ENCODE measurements around the gene CCDC183. TPM values are rescaled to one million over a fixed set of nuclear protein-coding genes. Genes with fewer than 3 reads are reported as not detected.
"Not testable (repeated sequence)": the region's sequence is repeated elsewhere in the genome, so short reads cannot be mapped to it uniquely, and the experiment has no call there.

The CCDC183 gene
- polyA plus RNA-seq: 0.78 TPM

GRCh38 chr9:136796238-136796774, at the start of gene CCDC183:
Gene CCDC183 (plus strand): TSS chr9:136796338. CDS start chr9:136796398, 60 bp downstream.
- H3K36me3 Mint-ChIP-seq: no peaks in the 10 kb centered on the region
- peaks cover 6 to 25% (median 11%) of the 10 kb centered on the region in 3 donors for H3K4me1 Mint-ChIP-seq
- peak within 1 kb of the TSS in 2 of 3 donors; percentile 5 to 79 for H3K27ac Mint-ChIP-seq
- no peaks in the 10 kb centered on the region for H3K9me3 Mint-ChIP-seq
- peak within 1 kb of the TSS in 2 of 4 donors; percentile 14 to 75 for H3K4me3 Mint-ChIP-seq
- H3K27me3 Mint-ChIP-seq: peaks cover 7% of the 10 kb centered on the region

GRCh38 chr9:136746621-136747020, 49.5 kb upstream of the CCDC183 start:
- Mint-ChIP-seq H3K27me3 (no peaks in the 10 kb centered on the region), H3K4me3 (peak overlapping the region in 3 of 4 donors; percentile 50 to 72 (median 68)), H3K36me3 (peaks cover 2% of the 10 kb centered on the region), H3K4me1 (peaks cover 19 to 30% (median 28%) of the 10 kb centered on the region in 3 donors), H3K27ac (peak overlapping the region; percentile 52 to 82 (median 53)), H3K9me3 (peaks cover 0 to 2% (median 0%) of the 10 kb centered on the region in 3 donors)

- peak overlapping the region in 2 of 3 donors; percentile 52 to 82 for H3K27ac Mint-ChIP-seq
- peaks cover 2 to 10% (median 7%) of the 10 kb centered on the region in 3 donors for H3K9me3 Mint-ChIP-seq
- peaks cover 22 to 35% (median 28%) of the 10 kb centered on the region in 3 donors for H3K4me1 Mint-ChIP-seq
Observed at GRCh38 chr9:136747161-136748060, 48.7 kb upstream of the CCDC183 start.

GRCh38 chr9:136748201-136748600, 47.9 kb upstream of the CCDC183 start, which contains the start of gene LCN6:
Gene LCN6 (minus strand): TSS chr9:136748525. CDS start chr9:136748483, 42 bp downstream.
- Mint-ChIP-seq H3K27ac (peak within 1 kb of the TSS; percentile 93 to 96 (median 96)), H3K4me1 (peaks cover 25 to 38% (median 27%) of the 10 kb centered on the region in 3 donors), H3K27me3 (no peaks in the 10 kb centered on the region), H3K36me3 (peaks cover 2% of the 10 kb centered on the region), H3K9me3 (peaks cover 2 to 14% (median 10%) of the 10 kb centered on the region in 3 donors), H3K4me3 (peak within 1 kb of the TSS in 3 of 4 donors; percentile 67 to 83 (median 72))

More at GRCh38 chr9:136747161-136748060, 48.7 kb upstream of the CCDC183 start:
- Mint-ChIP-seq H3K36me3 (peaks cover 2% of the 10 kb centered on the region), H3K27me3 (no peaks in the 10 kb centered on the region), H3K4me3 (peak overlapping the region in 3 of 4 donors; percentile 50 to 72 (median 68))

- peak overlapping the region in 3 of 4 donors; percentile 67 to 88 (median 83) for H3K4me3 Mint-ChIP-seq
Observed at GRCh38 chr9:136748666-136749611, 47.2 kb upstream of the CCDC183 start.

GRCh38 chr9:136750526-136750925, 45.6 kb upstream of the CCDC183 start:
- H3K4me3 Mint-ChIP-seq: peak overlapping the region in 3 of 4 donors; percentile 38 to 88 (median 83)
- H3K36me3 Mint-ChIP-seq: peaks cover 5% of the 10 kb centered on the region
- H3K4me1 Mint-ChIP-seq: peaks cover 21 to 38% (median 27%) of the 10 kb centered on the region in 3 donors
- H3K27ac Mint-ChIP-seq: peak overlapping the region; percentile 93 to 96 (median 96)
- H3K9me3 Mint-ChIP-seq: peaks cover 2 to 14% (median 10%) of the 10 kb centered on the region in 3 donors
- H3K27me3 Mint-ChIP-seq: no peaks in the 10 kb centered on the region

More at GRCh38 chr9:136748666-136749611, 47.2 kb upstream of the CCDC183 start:
- Mint-ChIP-seq H3K36me3 (peaks cover 2% of the 10 kb centered on the region), H3K4me1 (peaks cover 20 to 36% (median 27%) of the 10 kb centered on the region in 3 donors), H3K27me3 (no peaks in the 10 kb centered on the region), H3K27ac (peak overlapping the region; percentile 93 to 96 (median 96)), H3K9me3 (peaks cover 2 to 14% (median 10%) of the 10 kb centered on the region in 3 donors)

- H3K27me3 Mint-ChIP-seq: no peaks in the 10 kb centered on the region
- H3K9me3 Mint-ChIP-seq: peaks cover 4 to 14% (median 10%) of the 10 kb centered on the region in 3 donors
- peak overlapping the region; percentile 53 to 78 (median 62) for H3K27ac Mint-ChIP-seq
- H3K4me1 Mint-ChIP-seq: peaks cover 19 to 41% (median 27%) of the 10 kb centered on the region in 3 donors
- peaks cover 6% of the 10 kb centered on the region for H3K36me3 Mint-ChIP-seq
- H3K4me3 Mint-ChIP-seq: peak overlapping the region in 1 of 4 donors; percentile 17
Observed at GRCh38 chr9:136751244-136751643, 44.9 kb upstream of the CCDC183 start.

GRCh38 chr9:136751814-136752213, 44.3 kb upstream of the CCDC183 start:
- H3K36me3 Mint-ChIP-seq: peaks cover 6% of the 10 kb centered on the region
- peak overlapping the region in 2 of 3 donors; percentile 32 to 62 for H3K27ac Mint-ChIP-seq
- H3K9me3 Mint-ChIP-seq: peaks cover 5 to 14% (median 10%) of the 10 kb centered on the region in 3 donors
- no peaks in the 10 kb centered on the region for H3K27me3 Mint-ChIP-seq
- peak overlapping the region in 1 of 4 donors; percentile 5 for H3K4me3 Mint-ChIP-seq
- H3K4me1 Mint-ChIP-seq: peaks cover 17 to 44% (median 27%) of the 10 kb centered on the region in 3 donors

GRCh38 chr9:136753371-136754058, 42.6 kb upstream of the CCDC183 start:
- H3K9me3 Mint-ChIP-seq: peaks cover 5 to 14% (median 10%) of the 10 kb centered on the region in 3 donors
- H3K27ac Mint-ChIP-seq: peak overlapping the region in 2 of 3 donors; percentile 68 to 76
- H3K27me3 Mint-ChIP-seq: no peaks in the 10 kb centered on the region
- peak overlapping the region in 1 of 4 donors; percentile 37 for H3K4me3 Mint-ChIP-seq
- peaks cover 15 to 39% (median 25%) of the 10 kb centered on the region in 3 donors for H3K4me1 Mint-ChIP-seq
- peaks cover 6% of the 10 kb centered on the region for H3K36me3 Mint-ChIP-seq

GRCh38 chr9:136754059-136754572, 42.0 kb upstream of the CCDC183 start:
- H3K27ac Mint-ChIP-seq: peak overlapping the region in 1 of 3 donors; percentile 68
- peaks cover 6% of the 10 kb centered on the region for H3K36me3 Mint-ChIP-seq
- H3K27me3 Mint-ChIP-seq: no peaks in the 10 kb centered on the region
- peaks cover 14 to 37% (median 22%) of the 10 kb centered on the region in 3 donors for H3K4me1 Mint-ChIP-seq
- H3K4me3 Mint-ChIP-seq: peak overlapping the region in 2 of 4 donors; percentile 57 to 72
- peaks cover 5 to 14% (median 10%) of the 10 kb centered on the region in 3 donors for H3K9me3 Mint-ChIP-seq

GRCh38 chr9:136754626-136755301, 41.4 kb upstream of the CCDC183 start:
- H3K27me3 Mint-ChIP-seq: no peaks in the 10 kb centered on the region
- H3K4me3 Mint-ChIP-seq: peak overlapping the region in 2 of 4 donors; percentile 57 to 74
- peak overlapping the region in 1 of 3 donors; percentile 68 for H3K27ac Mint-ChIP-seq
- H3K36me3 Mint-ChIP-seq: peaks cover 6% of the 10 kb centered on the region
- H3K9me3 Mint-ChIP-seq: peaks cover 5 to 14% (median 10%) of the 10 kb centered on the region in 3 donors
- peaks cover 9 to 33% (median 16%) of the 10 kb centered on the region in 3 donors for H3K4me1 Mint-ChIP-seq

GRCh38 chr9:136755302-136756133, 40.6 kb upstream of the CCDC183 start:
- Mint-ChIP-seq H3K9me3 (peaks cover 5 to 14% (median 10%) of the 10 kb centered on the region in 3 donors), H3K27ac (peak overlapping the region in 1 of 3 donors; percentile 56), H3K4me3 (peak overlapping the region in 1 of 4 donors; percentile 74), H3K4me1 (peaks cover 9 to 30% (median 9%) of the 10 kb centered on the region in 3 donors)
- H3K36me3 Mint-ChIP-seq, H3K27me3 Mint-ChIP-seq: not testable (repeated sequence)
